ENCODE results near the gene TGFBR3L.

The TGFBR3L gene

GRCh38 chr19:7928334-7928706 is 13.7 kb downstream of the TGFBR3L start:
- DNase-seq (ENCODE audit: low read depth): no peak

GRCh38 chr19:7928741-7929701 is 14.4 kb downstream of the TGFBR3L start:
- peak; percentile 91 for DNase-seq (ENCODE audit: low read depth)

GRCh38 chr19:7930030-7930429 is 15.4 kb downstream of the TGFBR3L start:
- peak; percentile 25 for DNase-seq (ENCODE audit: low read depth)

GRCh38 chr19:7930765-7931164 is 16.1 kb downstream of the TGFBR3L start:
- DNase-seq (ENCODE audit: low read depth): no peak

GRCh38 chr19:7931221-7932061 is 16.8 kb downstream of the TGFBR3L start:
- no peak for DNase-seq (ENCODE audit: low read depth)

- no peak for DNase-seq (ENCODE audit: low read depth)
These were observed 17.8 kb downstream of the TGFBR3L start for GRCh38 chr19:7932276-7932929.

- DNase-seq (ENCODE audit: low read depth): no peak
These were observed 18.3 kb downstream of the TGFBR3L start for GRCh38 chr19:7932930-7933300.

GRCh38 chr19:7933411-7933810 is 18.8 kb downstream of the TGFBR3L start:
- no peak for DNase-seq (ENCODE audit: low read depth)

- DNase-seq (ENCODE audit: low read depth): no peak
These were observed 19.4 kb downstream of the TGFBR3L start for GRCh38 chr19:7933828-7934725.

GRCh38 chr19:7934766-7935165 is 20.1 kb downstream of the TGFBR3L start:
- no peak for DNase-seq (ENCODE audit: low read depth)

GRCh38 chr19:7940841-7941240 is 26.2 kb downstream of the TGFBR3L start:
- no peak for DNase-seq (ENCODE audit: low read depth)

GRCh38 chr19:7941895-7942596 is 27.4 kb downstream of the TGFBR3L start:
- DNase-seq (ENCODE audit: low read depth): no peak

- peak; percentile 18 for DNase-seq (ENCODE audit: low read depth)
These were observed 28.4 kb downstream of the TGFBR3L start for GRCh38 chr19:7942981-7943443.

GRCh38 chr19:7943444-7944176 is 29.0 kb downstream of the TGFBR3L start, which contains the start of gene TIMM44:
TSS of gene TIMM44 (minus strand) at chr19:7943666. CDS start at chr19:7943651, 15 bp downstream.
- peak; percentile 100 for DNase-seq (ENCODE audit: low read depth)

- peak; percentile 90 for DNase-seq (ENCODE audit: low read depth)
These were observed 29.6 kb downstream of the TGFBR3L start for GRCh38 chr19:7944177-7944761.

- DNase-seq (ENCODE audit: low read depth): peak; percentile 14
These were observed 33.3 kb downstream of the TGFBR3L start for GRCh38 chr19:7947939-7948338.

GRCh38 chr19:7953060-7953459 is 38.4 kb downstream of the TGFBR3L start:
- DNase-seq (ENCODE audit: low read depth): peak; percentile 72

GRCh38 chr19:7953576-7953975 is 38.9 kb downstream of the TGFBR3L start:
- DNase-seq (ENCODE audit: low read depth): no peak

GRCh38 chr19:7955696-7956095 is 41.1 kb downstream of the TGFBR3L start:
- DNase-seq (ENCODE audit: low read depth): no peak
